ENCODE data around the gene ANKRD52. TPM values are rescaled to one million over a fixed set of nuclear protein-coding genes. Genes with fewer than 3 reads are reported as not detected.

The ANKRD52 gene
- total RNA-seq, 1 experiment from 2014 or later, result 56.6 TPM

DNA sequence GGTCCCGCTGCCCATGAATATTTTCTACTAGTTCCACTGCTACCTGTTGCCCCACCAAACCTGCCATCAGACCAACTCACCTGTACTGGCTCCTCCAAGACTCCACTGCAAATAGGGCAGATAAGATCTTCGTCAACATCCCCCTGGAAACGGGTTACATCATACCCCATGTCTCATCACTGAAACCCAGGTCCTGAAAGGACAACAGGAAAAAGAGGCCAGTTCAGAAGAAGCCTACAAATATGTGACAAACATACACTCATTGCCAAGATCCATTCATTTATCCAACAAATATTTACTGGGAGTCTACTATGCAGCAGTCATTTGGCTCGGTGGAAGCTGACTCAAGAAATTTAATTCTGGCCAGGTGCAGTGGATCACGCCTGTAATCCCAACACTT, 44.3 kb downstream of the ANKRD52 start:
- Histone ChIP-seq H3K9ac (ENCODE audit: low read length) (no peak overlapping the region), H3K4me3 (replicated peaks in 1 of 2; ENCODE audit: low read depth in 1 of 2, low read length in 2 of 2) (no peak overlapping the region), H3K27ac (ENCODE audit: low read depth, low read length) (no peak overlapping the region), H3K4me1 (ENCODE audit: control insufficient read depth in 1 of 2, insufficient read depth in 2 of 2, low read length in 2 of 2) (peaks cover 0 to 6% of the 10 kb centered on the region in 2 experiments; a peak in 2 of 4 replicates), H2AFZ (ENCODE audit: low read depth, low read length, poor library complexity, severe bottlenecking) (no peak overlapping the region), H3K27me3 (ENCODE audit: insufficient read depth, low read length) (no peaks in the 10 kb centered on the region), H3K79me2 (ENCODE audit: insufficient read depth, low read length) (no peaks in the 10 kb centered on the region), H3K9me3 (ENCODE audit: control insufficient read depth in 1 of 2, insufficient read depth in 1 of 2, low read depth in 1 of 2, low read length in 2 of 2) (no peaks in the 10 kb centered on the region), H3K9me2 (ENCODE audit: insufficient read depth) (no peaks in the 10 kb centered on the region), H3K36me3 (ENCODE audit: control insufficient read depth in 1 of 2, insufficient read depth in 2 of 2, low read length in 2 of 2) (peaks cover 29 to 34% of the 10 kb centered on the region in 2 experiments), H4K20me1 (ENCODE audit: insufficient read depth) (no peaks in the 10 kb centered on the region), H3K4me2 (ENCODE audit: low read length) (no peak overlapping the region)
- ChIA-PET POLR2A (no interaction called here), CTCF (no interaction called here), RAD21 (ENCODE audit: low non-redundant PET in 1 of 2, low total read pairs in 2 of 2, uncharacterized antibody in 2 of 2, unreplicated experiment in 2 of 2) (no interaction called here)
- BruUV-seq (replicated peaks), result no TSS peak
- intact Hi-C loops (cut with micrococcal nuclease), result no loop called here
- DNase-seq (ENCODE audit: low read depth, low spot score), result no peak
- no peak for ATAC-seq
- TF ChIP-seq POLR2A (IDR thresholded peaks at IDR 0.05; ENCODE audit: borderline replicate concordance, extremely low read depth, insufficient read depth, insufficient read length), result no peak
- TF ChIP-seq SRF (IDR thresholded peaks at IDR 0.05; ENCODE audit: low read depth), result no peak
- no peak for TF ChIP-seq SIN3A (IDR thresholded peaks at IDR 0.05; ENCODE audit: low read depth)
- TF ChIP-seq EZH2phosphoT487 (IDR thresholded peaks at IDR 0.05; ENCODE audit: borderline replicate concordance), result no peak
- no peak for TF ChIP-seq RAD21 (IDR thresholded peaks at IDR 0.05; ENCODE audit: low read depth)
- TF ChIP-seq EGR1 (IDR thresholded peaks at IDR 0.05; ENCODE audit: low read depth), result no peak
- TF ChIP-seq YY1 (IDR thresholded peaks at IDR 0.05; ENCODE audit: extremely low read depth, insufficient replicate concordance, low read depth, low read length), result no peak
- no peak for TF ChIP-seq ELF1 (IDR thresholded peaks at IDR 0.05; ENCODE audit: borderline replicate concordance, low read depth)
- TF ChIP-seq, protein P1, sequence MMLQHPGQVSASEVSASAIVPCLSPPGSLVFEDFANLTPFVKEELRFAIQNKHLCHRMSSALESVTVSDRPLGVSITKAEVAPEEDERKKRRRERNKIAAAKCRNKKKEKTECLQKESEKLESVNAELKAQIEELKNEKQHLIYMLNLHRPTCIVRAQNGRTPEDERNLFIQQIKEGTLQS (IDR thresholded peaks at IDR 0.05), result no peak
- TF ChIP-seq SP1 (IDR thresholded peaks at IDR 0.05; ENCODE audit: low read depth), result no peak

DNA sequence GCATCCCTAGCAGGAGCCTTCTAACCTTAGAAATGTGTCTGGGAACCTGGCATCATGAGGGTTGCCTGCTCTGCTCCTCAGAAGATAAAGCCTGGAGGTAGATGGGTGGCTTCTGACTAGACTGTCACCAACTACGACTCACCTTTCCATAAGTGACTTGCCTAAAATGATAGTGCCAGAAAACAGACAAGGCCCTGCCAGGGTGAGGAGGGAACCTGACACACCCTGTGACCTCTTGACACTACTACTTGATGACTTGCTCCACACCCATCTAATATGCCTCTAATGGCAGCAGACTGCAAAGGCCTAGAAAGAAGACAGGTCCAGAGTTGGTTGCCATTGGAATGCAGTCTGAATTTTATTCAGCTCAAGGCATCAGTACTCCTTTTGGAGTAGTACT, 45.8 kb downstream of the ANKRD52 start:
- DNase-seq (ENCODE audit: low read depth, low spot score), result no peak
- ATAC-seq, result no peak
- Histone ChIP-seq H3K27ac (ENCODE audit: low read depth, low read length) (no peak overlapping the region), H3K36me3 (ENCODE audit: control insufficient read depth in 1 of 2, insufficient read depth in 2 of 2, low read length in 2 of 2) (peaks cover 39% of the 10 kb centered on the region in 2 experiments), H3K4me1 (ENCODE audit: control insufficient read depth in 1 of 2, insufficient read depth in 2 of 2, low read length in 2 of 2) (peaks cover 0 to 6% of the 10 kb centered on the region in 2 experiments; a peak in 2 of 4 replicates), H3K79me2 (ENCODE audit: insufficient read depth, low read length) (no peaks in the 10 kb centered on the region), H4K20me1 (ENCODE audit: insufficient read depth) (no peaks in the 10 kb centered on the region), H2AFZ (ENCODE audit: low read depth, low read length, poor library complexity, severe bottlenecking) (no peak overlapping the region), H3K27me3 (ENCODE audit: insufficient read depth, low read length) (no peaks in the 10 kb centered on the region), H3K9me3 (ENCODE audit: control insufficient read depth in 1 of 2, insufficient read depth in 1 of 2, low read depth in 1 of 2, low read length in 2 of 2) (no peaks in the 10 kb centered on the region), H3K4me2 (ENCODE audit: low read length) (no peak overlapping the region), H3K9me2 (ENCODE audit: insufficient read depth) (no peaks in the 10 kb centered on the region), H3K9ac (ENCODE audit: low read length) (no peak overlapping the region), H3K4me3 (replicated peaks in 1 of 2; ENCODE audit: low read depth in 1 of 2, low read length in 2 of 2) (no peak overlapping the region)
- CTCF ChIA-PET, result no interaction called here
- RAD21 ChIA-PET (ENCODE audit: low non-redundant PET in 1 of 2, low total read pairs in 2 of 2, uncharacterized antibody in 2 of 2, unreplicated experiment in 2 of 2), result no interaction called here
- intact Hi-C loops (cut with micrococcal nuclease), result no loop called here
- no TSS peak for BruUV-seq (replicated peaks)
- POLR2A ChIA-PET, result no interaction called here
- TF ChIP-seq SP1 (IDR thresholded peaks at IDR 0.05; ENCODE audit: low read depth) (no peak), SRF (IDR thresholded peaks at IDR 0.05; ENCODE audit: low read depth) (no peak), CEBPB (IDR thresholded peaks at IDR 0.05; ENCODE audit: low read depth) (no peak), FOSL1 (IDR thresholded peaks at IDR 0.05; ENCODE audit: low read depth) (no peak), CBX3 (IDR thresholded peaks at IDR 0.05; ENCODE audit: low read depth) (no peak), EZH2 (IDR thresholded peaks at IDR 0.05) (no peak), TCF7L2 (IDR thresholded peaks at IDR 0.05; ENCODE audit: borderline replicate concordance, extremely low read depth, insufficient read depth, insufficient read length) (no peak)
- TF ChIP-seq, protein P2, sequence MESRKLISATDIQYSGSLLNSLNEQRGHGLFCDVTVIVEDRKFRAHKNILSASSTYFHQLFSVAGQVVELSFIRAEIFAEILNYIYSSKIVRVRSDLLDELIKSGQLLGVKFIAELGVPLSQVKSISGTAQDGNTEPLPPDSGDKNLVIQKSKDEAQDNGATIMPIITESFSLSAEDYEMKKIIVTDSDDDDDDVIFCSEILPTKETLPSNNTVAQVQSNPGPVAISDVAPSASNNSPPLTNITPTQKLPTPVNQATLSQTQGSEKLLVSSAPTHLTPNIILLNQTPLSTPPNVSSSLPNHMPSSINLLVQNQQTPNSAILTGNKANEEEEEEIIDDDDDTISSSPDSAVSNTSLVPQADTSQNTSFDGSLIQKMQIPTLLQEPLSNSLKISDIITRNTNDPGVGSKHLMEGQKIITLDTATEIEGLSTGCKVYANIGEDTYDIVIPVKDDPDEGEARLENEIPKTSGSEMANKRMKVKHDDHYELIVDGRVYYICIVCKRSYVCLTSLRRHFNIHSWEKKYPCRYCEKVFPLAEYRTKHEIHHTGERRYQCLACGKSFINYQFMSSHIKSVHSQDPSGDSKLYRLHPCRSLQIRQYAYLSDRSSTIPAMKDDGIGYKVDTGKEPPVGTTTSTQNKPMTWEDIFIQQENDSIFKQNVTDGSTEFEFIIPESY (IDR thresholded peaks at IDR 0.05; ENCODE audit: extremely low read depth, insufficient replicate concordance, low read length), result no peak

All from HCT116 (cell line).